Pons (tissue), 1 donor: ENCODE data around the gene NLN.
"Not testable (repeated sequence)": the region's sequence is repeated elsewhere in the genome, so short reads cannot be mapped to it uniquely, and the experiment has no call there.

ENCODE experiments used
- DNase-seq: peaks from one replicate; pipeline ENCODE4 v3.0.0-alpha.2; 2016; ENCODE audit warnings: low spot score

Gene NLN

GRCh38 chr5:65871776-65872175, 149.8 kb downstream of the NLN start:
- DNase-seq, result not testable (repeated sequence)

DNA sequence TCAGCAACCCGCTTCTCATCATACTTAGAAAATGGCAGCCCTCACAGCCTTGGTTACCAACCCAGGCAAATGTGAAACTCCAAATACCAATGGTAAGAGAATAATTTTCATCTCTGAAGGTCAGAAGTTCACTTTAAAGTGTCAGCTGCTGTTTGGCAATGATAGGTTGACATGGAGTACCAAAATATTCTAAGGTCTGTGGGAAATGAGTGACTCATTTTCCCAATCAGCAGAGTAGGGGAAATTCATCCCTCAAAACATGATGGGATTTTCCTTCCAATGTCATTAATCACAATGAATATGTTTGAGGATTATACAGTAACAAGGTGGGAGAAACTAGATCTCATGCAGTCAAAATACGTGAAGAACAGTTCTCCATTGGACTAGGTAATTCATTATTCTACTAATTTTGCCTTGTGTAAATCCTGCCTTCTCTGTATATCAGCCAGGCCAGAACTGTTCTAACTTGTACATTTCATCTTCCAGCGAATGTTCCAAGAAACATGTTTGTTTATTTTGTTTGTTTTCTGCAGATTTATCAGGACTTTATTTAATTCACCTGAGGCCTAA, 151.3 kb downstream of the NLN start:
- no peak for DNase-seq

- no peak for DNase-seq
Observed at GRCh38 chr5:65874241-65874640, 152.2 kb downstream of the NLN start.

- DNase-seq, result no peak
Observed at GRCh38 chr5:65876496-65876895, 154.5 kb downstream of the NLN start.

DNA sequence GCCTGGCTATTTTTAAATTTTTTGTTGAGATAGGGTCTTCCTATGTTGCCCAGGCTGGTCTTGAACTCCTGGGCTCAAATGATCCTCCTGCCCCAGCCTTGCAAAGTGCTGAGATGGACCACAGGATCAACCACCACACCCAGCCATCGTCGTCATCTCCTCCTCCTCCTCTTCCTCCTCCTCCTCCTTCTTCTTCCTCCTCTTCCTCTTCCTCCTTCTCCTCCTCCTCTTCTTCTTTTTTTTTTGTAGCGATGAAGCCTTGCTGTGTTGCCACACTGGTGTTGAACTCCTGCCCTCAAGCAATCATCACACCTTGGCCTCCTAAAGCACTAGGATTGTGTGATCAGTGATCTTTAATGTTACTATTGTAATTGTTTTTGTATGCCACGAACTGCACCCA, 155.0 kb downstream of the NLN start:
- no peak for DNase-seq
